Neural crest cell (in vitro differentiated cells): ENCODE measurements around the gene SNTB2. TPM values are rescaled to one million over a fixed set of nuclear protein-coding genes. Genes with fewer than 3 reads are reported as not detected.

Source experiments
- DNase-seq: peaks from one replicate; pipeline ENCODE4 v3.0.0; 2021; ENCODE audit warnings: low read depth, mixed read lengths, low spot score
- H3K27ac Mint-ChIP-seq: one replicate; pipeline ENCODE4 v1.8.0; 2021; ENCODE audit warnings: mild to moderate bottlenecking, mixed read lengths; ENCODE audit not compliant: unreplicated experiment
- H3K27me3 Mint-ChIP-seq: 2 replicates; pipeline ENCODE4 v1.8.0; 2021; ENCODE audit warnings: low read depth, mild to moderate bottlenecking, mixed read lengths
- H3K36me3 Mint-ChIP-seq: 2 replicates; pipeline ENCODE4 v1.8.0; 2021; ENCODE audit warnings: low read depth, mild to moderate bottlenecking, mixed read lengths
- H3K4me1 Mint-ChIP-seq: 2 replicates; pipeline ENCODE4 v1.8.0; 2021; ENCODE audit warnings: mixed read lengths
- H3K4me3 Mint-ChIP-seq: one replicate; pipeline ENCODE4 v1.8.0; 2021; ENCODE audit warnings: mild to moderate bottlenecking, mixed read lengths
- H3K9me3 Mint-ChIP-seq: 2 replicates; pipeline ENCODE4 v1.8.0; 2021; ENCODE audit warnings: mixed read lengths
- CTCF ChIP-seq: fragments of 200-600 bp; sonication (generic); conservative IDR thresholded peaks from 2 replicates; pipeline ENCODE4 v1.5.0; 2021; ENCODE audit warnings: antibody characterized with exemption, mild to moderate bottlenecking
- total RNA-seq: library from RNA; stranded (reverse); gene quantifications from 2 replicates; pipeline ENCODE4 v1.2.1, GENCODE V29; 2021

The SNTB2 gene
- total RNA-seq, 1 donor from 2014 or later = 28.9 TPM

DNA sequence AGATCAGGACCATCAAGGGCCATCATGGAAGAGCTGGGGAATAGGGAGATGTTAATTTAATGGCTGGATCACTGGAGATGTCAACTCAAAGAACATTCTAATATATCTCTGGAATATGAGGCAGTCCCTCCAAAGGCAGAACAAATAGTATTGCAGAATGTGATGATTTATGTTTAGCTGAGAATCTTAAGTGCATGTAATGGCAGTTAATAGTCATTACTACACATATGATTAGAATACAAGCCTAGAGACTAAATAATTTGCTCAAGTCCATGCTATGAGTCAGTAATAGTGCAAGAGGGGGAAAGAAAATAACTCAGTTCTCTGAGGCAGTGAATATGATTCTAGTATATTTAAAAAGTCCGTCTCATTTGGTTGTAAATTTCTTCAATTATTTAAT lies 32.3 kb downstream of the SNTB2 start:
- no peak overlapping the region for H3K4me3 Mint-ChIP-seq
- H3K27ac Mint-ChIP-seq = no peak overlapping the region
- no peaks in the 10 kb centered on the region for H3K9me3 Mint-ChIP-seq
- H3K27me3 Mint-ChIP-seq = no peaks in the 10 kb centered on the region
- H3K36me3 Mint-ChIP-seq = peaks cover 4% of the 10 kb centered on the region
- no peaks in the 10 kb centered on the region for H3K4me1 Mint-ChIP-seq
- no peak for DNase-seq
- no peak for TF ChIP-seq CTCF

DNA sequence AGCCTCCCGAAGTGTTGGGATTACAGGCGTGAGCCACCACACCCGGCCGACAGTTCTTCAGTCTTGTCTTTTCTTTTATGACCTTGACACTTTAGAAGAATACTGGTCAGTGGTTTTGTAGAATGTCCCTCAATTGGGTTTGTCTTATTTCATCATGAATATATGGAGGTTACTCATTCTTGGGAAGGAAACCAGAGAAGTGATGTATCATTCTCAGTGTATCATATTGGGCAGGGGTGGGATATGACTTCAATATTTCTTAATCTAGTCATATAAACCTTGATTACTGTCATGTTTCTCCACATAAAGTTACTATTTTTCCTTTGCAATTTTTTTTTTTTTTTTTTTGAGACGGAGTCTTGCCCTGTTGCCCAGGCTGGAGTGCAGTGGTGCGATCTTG lies 36.9 kb downstream of the SNTB2 start:
- Mint-ChIP-seq H3K27ac (no peak overlapping the region), H3K9me3 (no peaks in the 10 kb centered on the region), H3K4me3 (no peak overlapping the region)

DNA sequence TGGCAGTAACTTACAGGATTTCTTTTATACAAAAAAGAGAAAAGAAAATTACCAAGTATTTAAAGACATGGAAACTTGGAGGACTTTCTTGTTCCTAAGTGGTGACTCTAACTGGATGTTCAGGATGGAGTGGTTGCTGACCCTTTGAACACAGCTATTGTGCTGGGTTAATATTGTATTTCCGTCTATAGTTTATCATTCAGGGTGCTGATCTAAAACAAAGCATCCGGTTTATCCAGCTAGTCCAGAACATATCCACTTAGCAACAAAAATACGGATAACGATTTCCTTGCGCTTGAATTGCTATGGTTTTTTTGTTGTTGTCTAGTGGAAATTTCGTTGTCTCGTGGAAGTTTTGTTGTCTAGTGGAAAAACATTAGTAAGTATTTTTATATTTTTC lies 38.2 kb downstream of the SNTB2 start:
- Mint-ChIP-seq H3K36me3 (peaks cover 4% of the 10 kb centered on the region), H3K27ac (no peak overlapping the region), H3K4me1 (no peaks in the 10 kb centered on the region), H3K27me3 (no peaks in the 10 kb centered on the region), H3K4me3 (no peak overlapping the region), H3K9me3 (no peaks in the 10 kb centered on the region)
- no peak for DNase-seq
- TF ChIP-seq CTCF = no peak

More for the DNA sequence above, 36.9 kb downstream of the SNTB2 start:
- no peak for TF ChIP-seq CTCF
- no peaks in the 10 kb centered on the region for H3K4me1 Mint-ChIP-seq
- no peaks in the 10 kb centered on the region for H3K27me3 Mint-ChIP-seq
- peaks cover 4% of the 10 kb centered on the region for H3K36me3 Mint-ChIP-seq
- DNase-seq = no peak

DNA sequence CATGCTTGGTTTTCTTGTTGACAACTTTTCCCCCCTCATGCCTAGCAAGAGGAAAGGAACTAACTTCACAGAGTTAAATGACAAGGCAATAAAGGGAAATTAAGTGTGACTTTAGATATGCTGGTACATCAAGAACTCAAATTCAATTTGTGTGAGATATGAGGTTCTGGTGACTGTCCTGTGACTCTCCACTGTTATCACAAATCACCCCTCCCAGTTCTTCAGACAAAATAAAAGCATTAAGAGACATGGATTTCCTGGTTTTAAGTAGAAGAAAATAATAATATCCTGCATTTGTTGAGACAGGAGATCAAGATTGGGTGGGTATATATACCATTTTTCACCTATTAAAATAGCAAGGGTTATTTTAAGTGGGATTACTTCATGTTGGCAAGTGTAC lies 46.2 kb downstream of the SNTB2 start:
- no peaks in the 10 kb centered on the region for H3K9me3 Mint-ChIP-seq
- H3K4me1 Mint-ChIP-seq = no peaks in the 10 kb centered on the region
- no peak for TF ChIP-seq CTCF
- no peak overlapping the region for H3K4me3 Mint-ChIP-seq
- H3K36me3 Mint-ChIP-seq = no peaks in the 10 kb centered on the region
- H3K27ac Mint-ChIP-seq = no peak overlapping the region
- H3K27me3 Mint-ChIP-seq = no peaks in the 10 kb centered on the region
- DNase-seq = no peak

- no peak for TF ChIP-seq CTCF
- no peaks in the 10 kb centered on the region for H3K36me3 Mint-ChIP-seq
- no peaks in the 10 kb centered on the region for H3K4me1 Mint-ChIP-seq
- no peaks in the 10 kb centered on the region for H3K9me3 Mint-ChIP-seq
- H3K4me3 Mint-ChIP-seq = no peak overlapping the region
- H3K27me3 Mint-ChIP-seq = no peaks in the 10 kb centered on the region
- no peak overlapping the region for H3K27ac Mint-ChIP-seq
- DNase-seq = no peak
These were observed 47.5 kb downstream of the SNTB2 start for GRCh38 chr16:69234460-69234859.

GRCh38 chr16:69236319-69236718 lies 49.4 kb downstream of the SNTB2 start:
- no peaks in the 10 kb centered on the region for H3K9me3 Mint-ChIP-seq
- DNase-seq = no peak
- TF ChIP-seq CTCF = no peak
- no peak overlapping the region for H3K27ac Mint-ChIP-seq
- no peaks in the 10 kb centered on the region for H3K27me3 Mint-ChIP-seq
- peaks cover 2% of the 10 kb centered on the region for H3K36me3 Mint-ChIP-seq
- no peaks in the 10 kb centered on the region for H3K4me1 Mint-ChIP-seq
- no peak overlapping the region for H3K4me3 Mint-ChIP-seq
